SHP77 treated with DMSO at 0.1 percent for 48 hours (cell line): ENCODE measurements around the gene CYP26B1.
"Not testable (repeated sequence)": the region's sequence is repeated elsewhere in the genome, so short reads cannot be mapped to it uniquely, and the experiment has no call there.

Source experiments
- DNase-seq: peaks from one replicate; lab custom pipeline; 2025; lab: John Stamatoyannopoulos, UW

The CYP26B1 gene

GRCh38 chr2:72109291-72109690, 38.4 kb downstream of the CYP26B1 start:
- DNase-seq: no peak

GRCh38 chr2:72108121-72108520, 39.5 kb downstream of the CYP26B1 start:
- DNase-seq: no peak

- no peak for DNase-seq
These were observed 40.7 kb downstream of the CYP26B1 start for GRCh38 chr2:72106978-72107377.

- no peak for DNase-seq
These were observed 42.7 kb downstream of the CYP26B1 start for GRCh38 chr2:72104821-72105588.

GRCh38 chr2:72103690-72104089, 44.0 kb downstream of the CYP26B1 start:
- DNase-seq: no peak

- DNase-seq: no peak
These were observed 44.5 kb downstream of the CYP26B1 start for GRCh38 chr2:72103161-72103560.

GRCh38 chr2:72098935-72099334, 48.7 kb downstream of the CYP26B1 start:
- DNase-seq: no peak

GRCh38 chr2:72097276-72097675, 50.4 kb downstream of the CYP26B1 start:
- no peak for DNase-seq

- no peak for DNase-seq
These were observed 51.5 kb downstream of the CYP26B1 start for GRCh38 chr2:72096181-72096580.

GRCh38 chr2:72095364-72095763, 52.3 kb downstream of the CYP26B1 start:
- DNase-seq: no peak

GRCh38 chr2:72094701-72095100, 53.0 kb downstream of the CYP26B1 start:
- no peak for DNase-seq

- DNase-seq: no peak
These were observed 55.6 kb downstream of the CYP26B1 start for GRCh38 chr2:72092111-72092510.

GRCh38 chr2:72090781-72091482, 56.7 kb downstream of the CYP26B1 start:
- no peak for DNase-seq

- DNase-seq: no peak
These were observed 57.4 kb downstream of the CYP26B1 start for GRCh38 chr2:72090271-72090720.

GRCh38 chr2:72089537-72089936, 58.1 kb downstream of the CYP26B1 start:
- no peak for DNase-seq

GRCh38 chr2:72089028-72089427, 58.6 kb downstream of the CYP26B1 start:
- DNase-seq: no peak

GRCh38 chr2:72086871-72087633, 60.6 kb downstream of the CYP26B1 start:
- DNase-seq: not testable (repeated sequence)

GRCh38 chr2:72085513-72085912, 62.1 kb downstream of the CYP26B1 start:
- DNase-seq: no peak

- DNase-seq: no peak
These were observed 62.6 kb downstream of the CYP26B1 start for GRCh38 chr2:72085036-72085435.

- no peak for DNase-seq
These were observed 63.1 kb downstream of the CYP26B1 start for GRCh38 chr2:72084584-72084976.

GRCh38 chr2:72083751-72084583, 63.7 kb downstream of the CYP26B1 start:
- no peak for DNase-seq

GRCh38 chr2:72082887-72083286, 64.8 kb downstream of the CYP26B1 start:
- no peak for DNase-seq
